ENCODE results near the gene RFWD3. TPM values are rescaled to one million over a fixed set of nuclear protein-coding genes. Genes with fewer than 3 reads are reported as not detected.

RFWD3 gene
- total RNA-seq, 3 donors from 2014 or later (not counting 1 experiment from before 2014, with no cell fraction given), result 41.1 to 53.4 (median 47.5) TPM

- H3K4me3 Mint-ChIP-seq, result no peak overlapping the region
- DNase-seq (no peak), ATAC-seq (no peak)
- H3K27me3 ChIP-seq (ENCODE audit: control insufficient read depth, insufficient read depth, low read length), result no peaks in the 10 kb centered on the region
- H3K27ac ChIP-seq (ENCODE audit: low read length), result no peak overlapping the region
- H3K9me3 Mint-ChIP-seq, result no peaks in the 10 kb centered on the region
- intact Hi-C loops (cut with micrococcal nuclease), result no loop called here
- peaks cover 0 to 3% of the 10 kb centered on the region in 2 donors for H3K27me3 Mint-ChIP-seq (ENCODE audit: low read depth in 2 of 2)
- 89% methylated on average over 10 of the region's 10 CpGs for WGBS (ENCODE audit: insufficient coverage)
- peaks cover 5 to 6% of the 10 kb centered on the region in 2 donors for H3K4me1 Mint-ChIP-seq
- no peak overlapping the region for H3K4me3 ChIP-seq (ENCODE audit: low read length)
- H3K27ac Mint-ChIP-seq, result no peak overlapping the region
- H3K36me3 Mint-ChIP-seq, result no peaks in the 10 kb centered on the region
- H3K4me1 ChIP-seq (ENCODE audit: control insufficient read depth, insufficient read depth, low read length), result no peaks in the 10 kb centered on the region
- H3K36me3 ChIP-seq (ENCODE audit: control insufficient read depth, insufficient read depth, low read length), result no peaks in the 10 kb centered on the region
- TF ChIP-seq CTCF (IDR thresholded peaks at IDR 0.05), result no peak
- H3K9me3 ChIP-seq (ENCODE audit: control insufficient read depth, insufficient read depth, low read length), result no peaks in the 10 kb centered on the region
Observed at GRCh38 chr16:74713325-74713724, 46.6 kb upstream of the RFWD3 start.

GRCh38 chr16:74711938-74712337, 45.3 kb upstream of the RFWD3 start:
- WGBS (ENCODE audit: insufficient coverage), result 92% methylated on average over 12 of the region's 12 CpGs
- intact Hi-C loops (cut with micrococcal nuclease), result no loop called here
- no peaks in the 10 kb centered on the region for H3K36me3 Mint-ChIP-seq
- H3K4me3 Mint-ChIP-seq, result no peak overlapping the region
- Histone ChIP-seq H3K9me3 (ENCODE audit: control insufficient read depth, insufficient read depth, low read length) (no peaks in the 10 kb centered on the region), H3K36me3 (ENCODE audit: control insufficient read depth, insufficient read depth, low read length) (no peaks in the 10 kb centered on the region), H3K4me3 (ENCODE audit: low read length) (no peak overlapping the region), H3K27ac (ENCODE audit: low read length) (no peak overlapping the region), H3K4me1 (ENCODE audit: control insufficient read depth, insufficient read depth, low read length) (no peaks in the 10 kb centered on the region), H3K27me3 (ENCODE audit: control insufficient read depth, insufficient read depth, low read length) (no peaks in the 10 kb centered on the region)
- no peak for DNase-seq
- no peak for ATAC-seq
- H3K27me3 Mint-ChIP-seq (ENCODE audit: low read depth in 2 of 2), result peaks cover 0 to under 1% of the 10 kb centered on the region in 2 donors
- no peak overlapping the region for H3K27ac Mint-ChIP-seq
- no peaks in the 10 kb centered on the region for H3K9me3 Mint-ChIP-seq
- H3K4me1 Mint-ChIP-seq, result peaks cover 5 to 6% of the 10 kb centered on the region in 2 donors
- no peak for TF ChIP-seq CTCF (IDR thresholded peaks at IDR 0.05)

DNA sequence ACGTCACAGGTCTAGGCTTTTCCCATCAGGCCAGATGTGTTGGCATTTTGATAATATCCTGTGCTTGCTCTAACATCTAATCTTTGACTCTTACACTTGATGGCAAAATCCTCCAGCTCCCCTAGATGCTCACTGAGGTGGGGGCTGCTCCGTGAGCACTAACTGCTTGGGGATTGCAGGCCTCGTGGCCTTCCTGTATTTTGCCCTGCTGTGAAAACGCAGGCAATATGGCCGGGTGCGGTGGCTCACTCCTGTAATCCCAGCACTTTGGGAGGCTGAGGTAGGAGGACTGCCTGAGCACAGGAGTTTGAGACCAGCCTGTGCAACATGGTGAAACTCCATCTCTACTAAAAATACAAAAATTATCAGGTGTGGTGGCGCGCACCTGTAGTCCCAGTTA, 43.7 kb upstream of the RFWD3 start:
- WGBS (ENCODE audit: insufficient coverage), result 97% methylated on average over 8 of the region's 8 CpGs

More for the DNA sequence above, 43.7 kb upstream of the RFWD3 start:
- Histone ChIP-seq H3K27me3 (ENCODE audit: control insufficient read depth, insufficient read depth, low read length) (no peaks in the 10 kb centered on the region), H3K4me1 (ENCODE audit: control insufficient read depth, insufficient read depth, low read length) (no peaks in the 10 kb centered on the region), H3K4me3 (ENCODE audit: low read length) (no peak overlapping the region), H3K9me3 (ENCODE audit: control insufficient read depth, insufficient read depth, low read length) (no peaks in the 10 kb centered on the region), H3K36me3 (ENCODE audit: control insufficient read depth, insufficient read depth, low read length) (no peaks in the 10 kb centered on the region), H3K27ac (ENCODE audit: low read length) (no peak overlapping the region)
- Mint-ChIP-seq H3K4me1 (peaks cover 5 to 6% of the 10 kb centered on the region in 2 donors), H3K4me3 (no peak overlapping the region), H3K27me3 (ENCODE audit: low read depth in 2 of 2) (no peaks in the 10 kb centered on the region), H3K27ac (no peak overlapping the region), H3K36me3 (no peaks in the 10 kb centered on the region), H3K9me3 (no peaks in the 10 kb centered on the region)
- TF ChIP-seq CTCF (IDR thresholded peaks at IDR 0.05), result no peak
- DNase-seq (no peak), ATAC-seq (no peak)
- intact Hi-C loops (cut with micrococcal nuclease), result no loop called here
